IgD-negative memory B cell (primary cell): ENCODE data around the gene B3GAT1. TPM values are rescaled to one million over a fixed set of nuclear protein-coding genes. Genes with fewer than 3 reads are reported as not detected.
A peak's percentile ranks its signal among the peaks of the same experiment; 100 is the strongest.
"Not testable (repeated sequence)": the region's sequence is repeated elsewhere in the genome, so short reads cannot be mapped to it uniquely, and the experiment has no call there.

Experiments
- H3K27ac Mint-ChIP-seq, 3 donors: one replicate each; pipeline ENCODE4 v1.8.0; 2020 to 2022; ENCODE audit warnings: mild to moderate bottlenecking in 3 of 3, mixed read lengths in 3 of 3, moderate library complexity in 1 of 3
- H3K27me3 Mint-ChIP-seq: one replicate; pipeline ENCODE4 v1.8.0; 2021; ENCODE audit warnings: mixed read lengths
- H3K36me3 Mint-ChIP-seq: one replicate; pipeline ENCODE4 v1.8.0; 2020; ENCODE audit warnings: mild to moderate bottlenecking, mixed read lengths
- H3K4me1 Mint-ChIP-seq, 3 donors: one replicate each; pipeline ENCODE4 v1.8.0; 2020 to 2022; ENCODE audit warnings: mixed read lengths in 3 of 3, mild to moderate bottlenecking in 1 of 3
- H3K4me3 Mint-ChIP-seq, 4 donors: one replicate each; pipeline ENCODE4 v1.8.0; 2020 to 2022; ENCODE audit warnings: mild to moderate bottlenecking in 4 of 4, mixed read lengths in 4 of 4, moderate library complexity in 3 of 4
- H3K9me3 Mint-ChIP-seq, 3 donors: one replicate each; pipeline ENCODE4 v1.8.0; 2020 to 2021; ENCODE audit warnings: mixed read lengths in 3 of 3, mild to moderate bottlenecking in 1 of 3
- polyA plus RNA-seq: library from polyadenylated mRNA; unstranded; fragments of 300-500 nt; fragmentation: Illumina TruSeq; gene quantifications from one replicate; pipeline ENCODE4 v1.2.3, GENCODE V29; 2021

The B3GAT1 gene
- polyA plus RNA-seq, 1 donor from 2014 or later, result not detected

- no peak overlapping the region for H3K27ac Mint-ChIP-seq
Measured at GRCh38 chr11:134357545-134357839, 54.5 kb downstream of the B3GAT1 start.

GRCh38 chr11:134356656-134357544, 55.1 kb downstream of the B3GAT1 start:
- H3K4me3 Mint-ChIP-seq, result peak overlapping the region in 2 of 4 donors; percentile 54 to 66
- peaks cover 1 to 6% (median 5%) of the 10 kb centered on the region in 3 donors for H3K4me1 Mint-ChIP-seq
- H3K27me3 Mint-ChIP-seq, result peaks cover 22% of the 10 kb centered on the region
- no peak overlapping the region for H3K27ac Mint-ChIP-seq
- H3K36me3 Mint-ChIP-seq, result peaks cover 2% of the 10 kb centered on the region
- peaks cover 2 to 7% (median 3%) of the 10 kb centered on the region in 3 donors for H3K9me3 Mint-ChIP-seq

More at GRCh38 chr11:134357545-134357839, 54.5 kb downstream of the B3GAT1 start:
- Mint-ChIP-seq H3K9me3 (peaks cover 2 to 7% (median 3%) of the 10 kb centered on the region in 3 donors), H3K4me1 (peaks cover 3 to 6% (median 5%) of the 10 kb centered on the region in 3 donors), H3K27me3 (peaks cover 22% of the 10 kb centered on the region), H3K36me3 (no peaks in the 10 kb centered on the region), H3K4me3 (peak overlapping the region in 1 of 4 donors; percentile 54)

- peaks cover 2% of the 10 kb centered on the region for H3K36me3 Mint-ChIP-seq
- peaks cover 2 to 7% (median 3%) of the 10 kb centered on the region in 3 donors for H3K9me3 Mint-ChIP-seq
- H3K4me3 Mint-ChIP-seq, result no peak overlapping the region
- H3K4me1 Mint-ChIP-seq, result peaks cover 3 to 5% (median 5%) of the 10 kb centered on the region in 3 donors
- peak overlapping the region in 1 of 3 donors; percentile 8 for H3K27ac Mint-ChIP-seq
- peaks cover 21% of the 10 kb centered on the region for H3K27me3 Mint-ChIP-seq
Measured at GRCh38 chr11:134355656-134356055, 56.4 kb downstream of the B3GAT1 start.

DNA sequence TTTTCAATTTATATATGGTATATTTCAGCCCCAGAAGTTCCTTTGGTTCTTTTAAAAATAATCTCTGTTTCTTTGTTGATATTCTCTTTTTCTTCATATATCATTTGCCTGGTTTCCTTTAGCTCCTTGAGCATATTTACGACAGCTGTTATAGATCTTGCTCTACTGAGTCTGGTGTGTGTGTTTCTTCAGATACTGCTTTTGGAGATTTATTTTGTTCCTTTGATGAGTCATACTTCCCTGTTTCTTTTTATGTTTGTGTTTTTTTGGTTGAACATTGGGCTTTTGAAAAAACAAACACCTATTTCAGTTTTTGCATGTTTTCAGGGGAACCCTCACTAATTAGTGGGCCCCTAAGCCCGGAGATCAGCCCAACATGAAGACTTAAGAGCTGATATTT, 56.9 kb downstream of the B3GAT1 start:
- no peak overlapping the region for H3K4me3 Mint-ChIP-seq
- peaks cover 5 to 7% (median 6%) of the 10 kb centered on the region in 3 donors for H3K4me1 Mint-ChIP-seq
- H3K36me3 Mint-ChIP-seq, result peaks cover 3% of the 10 kb centered on the region
- H3K9me3 Mint-ChIP-seq, result peaks cover 3 to 7% (median 5%) of the 10 kb centered on the region in 3 donors
- no peak overlapping the region for H3K27ac Mint-ChIP-seq
- H3K27me3 Mint-ChIP-seq, result peaks cover 20% of the 10 kb centered on the region

- Mint-ChIP-seq H3K9me3 (peaks cover 4 to 7% (median 7%) of the 10 kb centered on the region in 3 donors), H3K36me3 (peaks cover 3% of the 10 kb centered on the region), H3K27ac (no peak overlapping the region), H3K4me3 (no peak overlapping the region), H3K27me3 (peaks cover 11% of the 10 kb centered on the region), H3K4me1 (peaks cover 5 to 16% (median 11%) of the 10 kb centered on the region in 3 donors)
Measured at GRCh38 chr11:134352111-134352510, 59.9 kb downstream of the B3GAT1 start.

GRCh38 chr11:134350381-134350780, 61.7 kb downstream of the B3GAT1 start:
- H3K4me1 Mint-ChIP-seq, result peaks cover 5 to 16% (median 11%) of the 10 kb centered on the region in 3 donors
- peaks cover 8% of the 10 kb centered on the region for H3K27me3 Mint-ChIP-seq
- H3K4me3 Mint-ChIP-seq, result no peak overlapping the region
- peaks cover 3% of the 10 kb centered on the region for H3K36me3 Mint-ChIP-seq
- peaks cover 4 to 7% (median 7%) of the 10 kb centered on the region in 3 donors for H3K9me3 Mint-ChIP-seq
- no peak overlapping the region for H3K27ac Mint-ChIP-seq

DNA sequence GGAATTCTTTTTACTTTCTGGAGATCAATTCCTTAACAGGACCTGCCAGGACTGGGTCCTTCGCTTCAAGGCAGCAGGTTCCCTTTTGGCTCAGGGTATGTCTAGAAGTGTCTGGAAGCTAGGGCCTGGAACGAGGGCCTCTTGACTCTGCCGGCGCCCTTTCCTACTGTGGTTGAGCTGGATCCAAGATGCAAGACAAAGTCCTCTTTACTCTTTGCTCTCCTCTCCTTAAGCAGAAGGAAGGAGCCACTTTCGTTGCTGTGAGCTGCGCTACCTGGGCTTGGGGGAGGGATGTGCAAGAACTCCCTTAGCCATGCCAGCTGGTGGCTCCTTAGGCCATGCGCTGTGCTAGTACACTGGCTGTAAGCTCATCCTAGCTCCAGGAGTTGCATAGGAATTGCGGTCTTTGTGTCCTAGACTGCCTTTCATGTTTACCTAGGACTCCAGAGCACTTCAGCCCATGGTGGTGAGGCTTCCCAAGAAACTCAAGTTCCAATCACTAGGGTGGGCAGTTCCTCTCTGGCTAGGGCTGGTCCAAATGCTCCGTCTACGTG, 62.2 kb downstream of the B3GAT1 start:
- H3K36me3 Mint-ChIP-seq, result peaks cover 3% of the 10 kb centered on the region
- H3K27me3 Mint-ChIP-seq, result peaks cover 8% of the 10 kb centered on the region
- peaks cover 3 to 16% (median 11%) of the 10 kb centered on the region in 3 donors for H3K4me1 Mint-ChIP-seq
- H3K27ac Mint-ChIP-seq, result no peak overlapping the region
- no peak overlapping the region for H3K4me3 Mint-ChIP-seq
- H3K9me3 Mint-ChIP-seq, result peaks cover 4 to 7% (median 7%) of the 10 kb centered on the region in 3 donors

GRCh38 chr11:134349109-134349801, 62.8 kb downstream of the B3GAT1 start:
- H3K36me3 Mint-ChIP-seq, result peaks cover 3% of the 10 kb centered on the region
- no peak overlapping the region for H3K27ac Mint-ChIP-seq
- H3K9me3 Mint-ChIP-seq, result peaks cover 4 to 7% (median 7%) of the 10 kb centered on the region in 3 donors
- H3K4me1 Mint-ChIP-seq, result peaks cover 0 to 16% (median 11%) of the 10 kb centered on the region in 3 donors
- no peak overlapping the region for H3K4me3 Mint-ChIP-seq
- H3K27me3 Mint-ChIP-seq, result peaks cover 8% of the 10 kb centered on the region

DNA sequence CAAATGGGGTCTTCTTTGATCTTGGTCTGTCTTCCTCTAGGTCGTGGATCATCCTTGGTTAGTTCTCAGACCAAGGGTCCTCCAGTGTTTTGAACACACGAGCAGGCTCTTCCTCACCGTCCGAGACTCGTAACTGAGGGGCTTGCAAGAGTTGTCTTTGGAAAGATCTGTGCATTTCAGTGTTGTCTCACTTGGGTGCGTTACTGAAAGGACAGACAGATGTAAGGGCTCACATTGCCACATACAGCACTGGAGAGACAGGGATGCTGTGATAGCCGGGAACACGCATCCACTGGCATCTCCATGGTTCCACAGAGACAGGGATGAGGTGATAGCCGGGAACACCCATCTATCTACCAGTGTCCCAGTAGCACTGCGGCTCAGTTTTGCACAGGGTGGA, 64.6 kb downstream of the B3GAT1 start:
- Mint-ChIP-seq H3K4me1 (peaks cover 0 to 16% (median 11%) of the 10 kb centered on the region in 3 donors), H3K27me3 (peaks cover 5% of the 10 kb centered on the region), H3K36me3 (peaks cover 3% of the 10 kb centered on the region), H3K9me3 (peaks cover 0 to 6% (median 1%) of the 10 kb centered on the region in 3 donors), H3K4me3 (no peak overlapping the region), H3K27ac (no peak overlapping the region)

- peaks cover 2% of the 10 kb centered on the region for H3K36me3 Mint-ChIP-seq
- no peak overlapping the region for H3K27ac Mint-ChIP-seq
- peaks cover 5% of the 10 kb centered on the region for H3K27me3 Mint-ChIP-seq
- no peak overlapping the region for H3K4me3 Mint-ChIP-seq
- H3K4me1 Mint-ChIP-seq, result peaks cover 0 to 16% (median 11%) of the 10 kb centered on the region in 3 donors
- H3K9me3 Mint-ChIP-seq, result peaks cover 0 to 6% (median 1%) of the 10 kb centered on the region in 3 donors
Measured at GRCh38 chr11:134346976-134347350, 65.1 kb downstream of the B3GAT1 start.

- Mint-ChIP-seq H3K36me3 (peaks cover 2% of the 10 kb centered on the region), H3K4me1 (peaks cover 0 to 16% (median 11%) of the 10 kb centered on the region in 3 donors), H3K4me3 (peak overlapping the region in 1 of 4 donors; percentile 5), H3K27me3 (peaks cover 5% of the 10 kb centered on the region), H3K9me3 (peaks cover 0 to 6% (median 1%) of the 10 kb centered on the region in 3 donors), H3K27ac (no peak overlapping the region)
Measured at GRCh38 chr11:134346101-134346975, 65.7 kb downstream of the B3GAT1 start.

GRCh38 chr11:134345237-134345550, 66.8 kb downstream of the B3GAT1 start:
- peaks cover 5% of the 10 kb centered on the region for H3K27me3 Mint-ChIP-seq
- peaks cover 0 to 3% (median 1%) of the 10 kb centered on the region in 3 donors for H3K9me3 Mint-ChIP-seq
- no peak overlapping the region for H3K27ac Mint-ChIP-seq
- peaks cover 0 to 10% (median 9%) of the 10 kb centered on the region in 3 donors for H3K4me1 Mint-ChIP-seq
- no peak overlapping the region for H3K4me3 Mint-ChIP-seq
- no peaks in the 10 kb centered on the region for H3K36me3 Mint-ChIP-seq

- not testable (repeated sequence) for H3K4me3 Mint-ChIP-seq, H3K9me3 Mint-ChIP-seq, H3K36me3 Mint-ChIP-seq, H3K27me3 Mint-ChIP-seq, H3K4me1 Mint-ChIP-seq, H3K27ac Mint-ChIP-seq
Measured at GRCh38 chr11:134344497-134345236, 67.4 kb downstream of the B3GAT1 start.

GRCh38 chr11:134343646-134344045, 68.4 kb downstream of the B3GAT1 start:
- H3K4me3 Mint-ChIP-seq, result no peak overlapping the region
- H3K4me1 Mint-ChIP-seq, result peaks cover 0 to 2% (median 0%) of the 10 kb centered on the region in 3 donors
- no peaks in the 10 kb centered on the region for H3K9me3 Mint-ChIP-seq
- H3K27me3 Mint-ChIP-seq, result peaks cover 4% of the 10 kb centered on the region
- H3K36me3 Mint-ChIP-seq, result no peaks in the 10 kb centered on the region
- peak overlapping the region in 1 of 3 donors; percentile 34 for H3K27ac Mint-ChIP-seq
